T-helper 1 cell treated with Interleukin-12 subunit alpha and Interleukin-12 subunit beta and Interleukin-4 antibody, amounts not matched to agents 30 μg/mL and 1 μg/mL, for 36 hours (primary cell): ENCODE results near the gene RFX4.
A peak's percentile ranks its signal among the peaks of the same experiment; 100 is the strongest.

ENCODE experiments used
- H3K27ac Mint-ChIP-seq: one replicate; pipeline ENCODE4 v1.8.0; 2021; ENCODE audit warnings: mild to moderate bottlenecking, mixed read lengths
- H3K27me3 Mint-ChIP-seq: one replicate; pipeline ENCODE4 v1.8.0; 2021; ENCODE audit warnings: low read depth, mixed read lengths
- H3K36me3 Mint-ChIP-seq: one replicate; pipeline ENCODE4 v1.8.0; 2021; ENCODE audit warnings: low read depth, mixed read lengths
- H3K4me1 Mint-ChIP-seq: one replicate; pipeline ENCODE4 v1.8.0; 2021; ENCODE audit warnings: low read depth, mixed read lengths
- H3K4me3 Mint-ChIP-seq: one replicate; pipeline ENCODE4 v1.8.0; 2021; ENCODE audit warnings: mild to moderate bottlenecking, moderate library complexity, mixed read lengths
- H3K9me3 Mint-ChIP-seq: one replicate; pipeline ENCODE4 v1.8.0; 2021; ENCODE audit warnings: mixed read lengths

Gene RFX4

DNA sequence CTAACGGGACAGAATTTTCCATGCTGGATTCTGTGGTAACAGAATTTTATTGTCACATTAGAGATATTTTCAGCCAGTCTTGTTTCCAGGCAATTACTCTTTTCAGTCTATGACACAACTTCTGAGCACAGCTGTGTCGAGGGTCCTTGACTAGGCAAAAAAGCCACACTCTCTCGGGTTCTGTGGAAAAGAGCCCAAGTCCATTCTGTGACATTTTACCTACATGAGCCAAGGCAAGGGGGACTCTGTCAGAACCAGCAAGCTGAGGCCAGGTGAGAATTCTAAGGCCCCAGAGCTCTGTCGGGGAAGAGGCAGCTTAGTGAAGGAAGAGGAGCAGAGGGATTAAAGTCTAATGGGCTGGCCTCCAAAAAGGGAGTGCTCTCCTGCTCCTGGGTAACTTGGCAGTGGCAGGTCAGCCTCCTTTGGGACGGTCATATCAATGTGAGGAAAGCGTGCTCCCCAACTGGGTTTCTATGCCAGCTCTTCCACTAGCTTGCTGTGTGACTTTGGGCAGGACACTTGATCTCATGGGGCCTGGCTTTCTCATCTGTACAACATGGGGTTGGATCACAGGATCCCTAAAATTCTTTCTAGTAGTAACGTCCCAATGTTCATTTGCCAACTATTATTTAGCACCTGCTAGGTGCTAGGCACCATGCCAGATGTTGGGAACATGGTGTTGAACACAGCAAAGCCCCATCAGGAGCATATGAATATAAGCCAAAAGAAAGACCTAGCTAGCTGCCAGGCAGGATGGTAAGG is 175.7 kb downstream of the RFX4 start:
- H3K4me1 Mint-ChIP-seq, result peaks cover 22% of the 10 kb centered on the region
- H3K36me3 Mint-ChIP-seq, result peaks cover under 1% of the 10 kb centered on the region
- H3K4me3 Mint-ChIP-seq, result no peak overlapping the region
- H3K9me3 Mint-ChIP-seq, result no peaks in the 10 kb centered on the region
- no peak overlapping the region for H3K27ac Mint-ChIP-seq
- no peaks in the 10 kb centered on the region for H3K27me3 Mint-ChIP-seq

- Mint-ChIP-seq H3K27ac (peak overlapping the region; percentile 79), H3K4me1 (peaks cover 11% of the 10 kb centered on the region), H3K36me3 (no peaks in the 10 kb centered on the region), H3K27me3 (no peaks in the 10 kb centered on the region), H3K9me3 (no peaks in the 10 kb centered on the region), H3K4me3 (peak overlapping the region; percentile 62)
Observed at GRCh38 chr12:106759526-106760183, 176.9 kb downstream of the RFX4 start.

DNA sequence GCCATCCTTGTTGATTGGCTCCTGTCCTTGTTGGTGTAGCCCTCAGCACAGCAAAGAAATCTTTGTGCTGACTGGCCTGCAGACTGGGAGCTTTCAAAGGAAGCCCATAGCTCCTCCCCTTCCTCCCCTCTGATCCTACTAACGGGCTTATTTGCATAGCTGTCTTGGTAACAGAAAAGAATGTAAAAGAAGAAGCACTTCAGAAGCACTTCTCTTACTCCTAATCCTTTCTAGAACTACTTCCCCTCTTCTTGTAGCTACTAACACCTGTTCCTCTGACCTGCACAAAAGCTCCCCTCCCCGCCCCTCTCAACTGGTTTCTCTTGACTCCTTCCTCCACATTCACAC is 177.4 kb downstream of the RFX4 start:
- peak overlapping the region; percentile 62 for H3K4me3 Mint-ChIP-seq
- H3K36me3 Mint-ChIP-seq, result no peaks in the 10 kb centered on the region
- H3K27ac Mint-ChIP-seq, result peak overlapping the region; percentile 79
- peaks cover 10% of the 10 kb centered on the region for H3K4me1 Mint-ChIP-seq
- H3K9me3 Mint-ChIP-seq, result no peaks in the 10 kb centered on the region
- H3K27me3 Mint-ChIP-seq, result no peaks in the 10 kb centered on the region

- Mint-ChIP-seq H3K4me1 (peaks cover 25% of the 10 kb centered on the region), H3K9me3 (no peaks in the 10 kb centered on the region), H3K36me3 (peaks cover 3% of the 10 kb centered on the region), H3K27me3 (no peaks in the 10 kb centered on the region), H3K4me3 (no peak overlapping the region), H3K27ac (no peak overlapping the region)
Observed at GRCh38 chr12:106764220-106764619, 181.4 kb downstream of the RFX4 start.

GRCh38 chr12:106764738-106765137 is 181.9 kb downstream of the RFX4 start:
- Mint-ChIP-seq H3K27ac (no peak overlapping the region), H3K4me3 (no peak overlapping the region), H3K4me1 (peaks cover 22% of the 10 kb centered on the region), H3K36me3 (peaks cover 3% of the 10 kb centered on the region), H3K27me3 (no peaks in the 10 kb centered on the region), H3K9me3 (no peaks in the 10 kb centered on the region)

GRCh38 chr12:106766393-106766826 is 183.6 kb downstream of the RFX4 start:
- Mint-ChIP-seq H3K36me3 (peaks cover 3% of the 10 kb centered on the region), H3K9me3 (no peaks in the 10 kb centered on the region), H3K4me3 (no peak overlapping the region), H3K27me3 (no peaks in the 10 kb centered on the region), H3K4me1 (peaks cover 14% of the 10 kb centered on the region), H3K27ac (no peak overlapping the region)

DNA sequence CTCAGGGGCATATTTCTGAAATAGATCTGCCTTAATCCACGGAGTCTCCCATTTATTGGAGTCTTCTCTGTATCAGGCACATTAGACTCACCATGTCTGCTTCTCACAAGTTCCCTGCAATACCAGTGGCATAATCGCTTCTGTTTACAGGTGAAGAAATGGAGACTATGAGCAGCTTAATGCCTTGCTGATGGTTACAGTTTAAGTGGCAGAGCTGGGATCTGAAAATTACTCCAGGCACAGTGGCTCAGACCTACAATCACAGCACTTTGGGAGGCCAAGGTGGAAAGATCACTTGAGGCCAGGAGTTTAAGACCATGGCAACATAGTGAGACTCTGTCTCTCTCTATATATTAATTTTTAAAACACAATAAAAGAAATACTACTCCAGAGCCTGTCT is 184.4 kb downstream of the RFX4 start:
- Mint-ChIP-seq H3K36me3 (peaks cover 3% of the 10 kb centered on the region), H3K9me3 (no peaks in the 10 kb centered on the region), H3K4me1 (peaks cover 14% of the 10 kb centered on the region), H3K27me3 (no peaks in the 10 kb centered on the region), H3K27ac (no peak overlapping the region), H3K4me3 (no peak overlapping the region)

GRCh38 chr12:106767954-106768822 is 185.4 kb downstream of the RFX4 start:
- H3K27ac Mint-ChIP-seq, result no peak overlapping the region
- H3K36me3 Mint-ChIP-seq, result peaks cover 3% of the 10 kb centered on the region
- H3K4me3 Mint-ChIP-seq, result no peak overlapping the region
- H3K4me1 Mint-ChIP-seq, result peaks cover 14% of the 10 kb centered on the region
- H3K27me3 Mint-ChIP-seq, result no peaks in the 10 kb centered on the region
- no peaks in the 10 kb centered on the region for H3K9me3 Mint-ChIP-seq

DNA sequence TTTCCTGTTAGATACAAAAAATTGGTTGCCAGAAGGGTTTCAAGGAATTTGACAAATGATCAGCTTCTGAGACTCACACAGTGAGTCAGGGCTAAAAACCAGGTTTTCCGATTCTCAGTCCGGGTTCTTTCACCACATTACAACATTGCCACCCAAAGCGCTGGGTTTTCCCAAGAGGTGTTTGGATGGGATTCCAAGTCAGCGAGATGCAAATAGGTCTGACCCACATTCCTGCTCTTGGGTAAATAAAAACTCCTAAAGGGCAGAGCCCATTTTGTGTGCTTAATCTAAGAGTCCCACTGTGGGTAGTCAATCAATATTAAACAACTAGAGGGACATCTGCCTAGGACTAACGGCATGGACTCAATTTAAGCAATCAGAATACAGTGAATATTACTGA is 186.3 kb downstream of the RFX4 start:
- H3K27ac Mint-ChIP-seq, result no peak overlapping the region
- no peaks in the 10 kb centered on the region for H3K9me3 Mint-ChIP-seq
- H3K4me3 Mint-ChIP-seq, result no peak overlapping the region
- H3K4me1 Mint-ChIP-seq, result peaks cover 19% of the 10 kb centered on the region
- peaks cover 3% of the 10 kb centered on the region for H3K36me3 Mint-ChIP-seq
- no peaks in the 10 kb centered on the region for H3K27me3 Mint-ChIP-seq

DNA sequence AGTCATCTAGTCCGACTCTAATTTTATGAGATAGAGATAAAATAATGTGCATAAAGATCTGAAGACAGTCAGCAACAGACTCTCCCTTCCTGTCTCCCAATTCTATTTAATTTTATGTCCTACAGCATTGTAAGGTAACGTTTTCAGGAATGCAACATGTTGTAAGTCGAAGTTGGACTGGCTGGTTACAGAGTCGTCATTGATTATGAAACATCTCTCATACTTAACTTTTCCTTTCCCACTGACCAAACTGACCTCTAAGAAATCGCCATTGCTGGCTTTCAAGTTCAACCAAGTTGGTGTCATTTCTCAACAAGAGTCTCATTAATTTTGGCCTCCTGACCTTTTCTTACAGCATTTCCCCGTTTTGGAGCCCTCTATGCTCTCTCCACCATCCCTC is 186.7 kb downstream of the RFX4 start:
- Mint-ChIP-seq H3K27ac (no peak overlapping the region), H3K27me3 (no peaks in the 10 kb centered on the region), H3K4me3 (no peak overlapping the region), H3K4me1 (peaks cover 19% of the 10 kb centered on the region), H3K36me3 (peaks cover 3% of the 10 kb centered on the region), H3K9me3 (no peaks in the 10 kb centered on the region)

- Mint-ChIP-seq H3K27me3 (no peaks in the 10 kb centered on the region), H3K36me3 (no peaks in the 10 kb centered on the region), H3K27ac (no peak overlapping the region), H3K4me1 (peaks cover 26% of the 10 kb centered on the region), H3K9me3 (no peaks in the 10 kb centered on the region), H3K4me3 (no peak overlapping the region)
Observed at GRCh38 chr12:106771425-106771824, 188.6 kb downstream of the RFX4 start.

DNA sequence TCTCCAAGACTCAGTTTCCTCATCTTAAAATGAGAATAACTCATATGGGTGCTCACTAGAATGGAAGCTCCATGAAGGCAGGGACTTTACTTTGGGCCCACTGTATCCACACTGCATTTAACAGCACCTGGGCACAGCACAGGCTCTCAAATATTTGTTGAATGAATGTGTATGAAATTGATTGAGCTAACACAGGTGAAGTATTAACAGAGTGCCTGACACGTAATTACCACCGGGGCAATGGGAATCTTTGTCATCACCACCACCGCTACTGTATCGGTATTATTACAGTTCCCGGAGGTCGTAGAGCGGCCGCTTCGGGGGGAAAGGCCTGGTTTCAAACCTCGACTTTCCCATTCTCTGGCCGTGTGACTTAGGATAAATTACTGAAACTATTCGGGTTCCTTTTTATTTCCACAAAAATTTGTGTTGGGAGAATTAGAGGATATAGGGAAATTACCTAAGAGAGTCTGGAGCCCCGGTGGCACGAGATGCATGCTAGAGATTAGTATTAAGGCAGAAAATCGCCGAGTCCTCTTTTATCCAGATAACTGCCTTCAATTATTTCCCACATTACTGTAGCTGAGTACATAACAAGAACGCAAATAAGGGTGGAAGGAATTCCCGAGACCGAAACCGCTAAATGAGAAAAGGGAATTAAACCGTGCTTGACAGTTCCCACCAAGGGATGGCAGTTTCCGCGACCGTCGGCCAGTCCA is 190.6 kb downstream of the RFX4 start:
- Mint-ChIP-seq H3K36me3 (peaks cover 2% of the 10 kb centered on the region), H3K4me1 (peaks cover 23% of the 10 kb centered on the region), H3K4me3 (peak overlapping the region; percentile 93), H3K27me3 (no peaks in the 10 kb centered on the region), H3K27ac (peak overlapping the region; percentile 97), H3K9me3 (no peaks in the 10 kb centered on the region)

DNA sequence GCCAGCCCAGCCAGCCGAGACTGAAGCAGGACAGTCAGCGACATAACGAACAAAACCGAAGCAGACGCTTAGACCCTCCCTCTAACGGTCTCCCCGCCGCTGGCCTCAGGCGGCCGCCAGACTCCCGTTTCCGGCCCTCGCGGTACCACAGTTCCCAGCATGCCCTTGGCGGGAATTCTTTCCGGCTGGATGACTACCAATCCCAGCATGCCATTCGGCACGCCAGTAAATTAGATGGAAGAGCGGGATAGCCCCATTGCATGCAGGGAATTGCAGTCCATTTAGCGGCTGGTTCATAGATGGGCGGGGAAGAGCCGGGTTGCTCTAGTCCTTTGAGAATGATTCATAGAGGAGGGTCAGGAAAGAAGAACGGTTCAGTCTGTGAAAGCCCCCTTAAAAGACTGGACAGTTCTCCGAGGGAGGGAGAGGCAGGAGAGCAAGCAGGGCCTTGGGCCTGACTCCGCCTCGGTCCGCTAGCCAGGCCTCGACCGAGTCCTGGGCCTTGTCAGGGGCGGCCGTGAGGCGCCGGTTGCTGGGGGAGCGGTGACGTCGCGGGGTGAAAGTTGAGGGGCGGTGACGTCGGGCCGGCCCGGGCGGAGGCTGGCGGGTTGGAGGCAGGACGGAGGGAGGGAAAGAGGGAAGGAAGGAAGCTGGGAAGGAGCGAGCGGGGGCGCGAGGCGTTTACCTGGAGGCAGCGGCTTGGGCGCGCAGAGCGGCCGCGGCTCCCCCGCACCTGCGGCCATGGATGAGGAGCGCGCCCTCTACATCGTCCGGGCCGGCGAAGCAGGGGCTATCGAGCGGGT is 191.4 kb downstream of the RFX4 start, which contains the start of gene RIC8B:
Gene RIC8B (plus strand): TSS at position 678 of the 803 bp plus-strand sequence. CDS start 64 bp downstream, at position 742.
- Mint-ChIP-seq H3K4me3 (peak within 1 kb of the TSS; percentile 93), H3K27ac (peak within 1 kb of the TSS; percentile 97), H3K9me3 (no peaks in the 10 kb centered on the region), H3K4me1 (peaks cover 23% of the 10 kb centered on the region), H3K27me3 (no peaks in the 10 kb centered on the region), H3K36me3 (peaks cover 2% of the 10 kb centered on the region)
